ENCODE measurements around the gene PRKAR1B.

- TF ChIP-seq EZH2phosphoT487 (IDR thresholded peaks at IDR 0.05; ENCODE audit: borderline replicate concordance, low read depth, low read length): no peak
- TF ChIP-seq CTCF (conservative IDR thresholded peaks at IDR 0.05; ENCODE audit: low read length): no peak
Observed at GRCh38 chr7:514242-514641, 212.8 kb downstream of the PRKAR1B start.
